A549 (cell line): ENCODE results near the gene MRPL34. TPM values are rescaled to one million over a fixed set of nuclear protein-coding genes. Genes with fewer than 3 reads are reported as not detected.

Experiments used
- ATAC-seq, 2 experiments: fragments of 200-7000 bp in 1 of 2; fragments of >200 bp in 1 of 2; cut with Nextera tagmentation in 1 of 2; cut with Tn5 transposase in 1 of 2; 3 replicates each; pipeline versions ENCODE4 v1.8.0 to v1.9.1; 2018 to 2020; ENCODE audit warnings: mild to moderate bottlenecking in 1 of 2, moderate library complexity in 1 of 2
- CTCF ChIA-PET: fragments of 300-600 bp; sonication (Branson Sonifier 250); formaldehyde crosslinking; extraction: SDS; loops from one replicate; lab custom pipeline; 2021; ENCODE audit warnings: antibody characterized with exemption, inconsistent platforms; lab: Yijun Ruan, JAX
- POLR2A ChIA-PET: fragments of 350-600 bp; formaldehyde crosslinking; extraction: SDS; loops from one replicate; lab custom pipeline; 2021; ENCODE audit warnings: antibody characterized with exemption, inconsistent platforms; lab: Yijun Ruan, JAX
- DNase-seq, 2 experiments: peaks; one replicate each; pipeline versions ENCODE4 v3.0.0 to v3.0.0-alpha.2; 2011 to 2016; ENCODE audit warnings: low read depth in 1 of 2, low spot score in 1 of 2
- FAIRE-seq: peaks from 2 replicates; lab custom pipeline; 2011; peaks lifted over from hg19 to GRCh38; lab: Jason Lieb, UNC
- H3K27ac ChIP-seq, 2 experiments: fragments of >200 bp; sonication (Bioruptor Twin); formaldehyde crosslinking; 3 replicates each; pipeline ENCODE4 v1.5.1; 2016 to 2017
- H3K4me1 ChIP-seq: fragments of >200 bp; sonication (Bioruptor Twin); formaldehyde crosslinking; 3 replicates; pipeline ENCODE4 v1.6.1; 2016
- H3K4me2 ChIP-seq: fragments of >200 bp; sonication (Bioruptor Twin); formaldehyde crosslinking; 3 replicates; pipeline ENCODE4 v1.6.1; 2016
- H3K4me3 ChIP-seq: fragments of >200 bp; sonication (Bioruptor Twin); formaldehyde crosslinking; 3 replicates; pipeline ENCODE4 v1.5.1; 2016
- H3K9me3 ChIP-seq: fragments of >200 bp; sonication (Bioruptor Twin); formaldehyde crosslinking; 3 replicates; pipeline ENCODE4 v1.6.1; 2016
- BCL3 ChIP-seq: fragments of >200 bp; sonication (Bioruptor Twin); formaldehyde crosslinking; IDR thresholded peaks from 3 replicates; pipeline ENCODE4 v1.6.1; 2016
- CEBPB ChIP-seq, 2 experiments: fragments of >200 bp in 1 of 2; sonication (Bioruptor Twin) in 1 of 2; formaldehyde crosslinking in 1 of 2; IDR thresholded peaks; 2 replicates each; pipeline ENCODE4 v1.6.1; 2012 to 2016
- CHD2 ChIP-seq: fragments of 150-350 bp; IDR thresholded peaks from 2 replicates; pipeline ENCODE4 v1.6.1; 2014; ENCODE audit warnings: low read length; ENCODE audit not compliant: partially characterized antibody
- ESRRA ChIP-seq: fragments of 150-350 bp; IDR thresholded peaks from 2 replicates; pipeline ENCODE4 v1.6.1; 2014; ENCODE audit warnings: mild to moderate bottlenecking, low read length, borderline replicate concordance
- FOSB ChIP-seq: fragments of 250-450 bp; sonication (Bioruptor Pico); IDR thresholded peaks from 2 replicates; pipeline ENCODE4 v1.5.0; 2020; ENCODE audit warnings: mild to moderate bottlenecking, moderate library complexity
- JUN ChIP-seq, 2 experiments: fragments of >200 bp; sonication (Bioruptor Twin); formaldehyde crosslinking; IDR thresholded peaks; 2 replicates in 1 of 2; 3 replicates in 1 of 2; pipeline ENCODE4 v1.6.1; 2016 to 2017
- JUNB ChIP-seq: fragments of >200 bp; sonication (Bioruptor Twin); formaldehyde crosslinking; IDR thresholded peaks from 2 replicates; pipeline ENCODE4 v1.6.1; 2016
- KDM5A ChIP-seq: fragments of 200-600 bp; sonication (generic); IDR thresholded peaks from 2 replicates; pipeline ENCODE4 v1.6.1; 2016; ENCODE audit warnings: antibody characterized with exemption, mild to moderate bottlenecking
- MAFK ChIP-seq: fragments of 450-650 bp; IDR thresholded peaks from 2 replicates; pipeline ENCODE4 v1.6.1; 2014; ENCODE audit not compliant: partially characterized antibody
- MYC ChIP-seq: IDR thresholded peaks from 2 replicates; pipeline ENCODE4 v1.6.1; 2012; ENCODE audit warnings: mild to moderate bottlenecking, inconsistent platforms, low read length, improper control_type of control experiment, borderline replicate concordance
- POLR2A ChIP-seq: IDR thresholded peaks from 2 replicates; pipeline ENCODE4 v1.6.1; 2012; ENCODE audit warnings: mild to moderate bottlenecking, low read length
- RARB ChIP-seq: fragments of 250-450 bp; sonication (Bioruptor Pico); IDR thresholded peaks from 2 replicates; pipeline ENCODE4 v1.8.0; 2021; ENCODE audit warnings: mild to moderate bottlenecking, moderate library complexity
- REST ChIP-seq: fragments of 200-600 bp; sonication (generic); IDR thresholded peaks from 2 replicates; pipeline ENCODE4 v1.6.1; 2016; ENCODE audit warnings: antibody characterized with exemption, mild to moderate bottlenecking, moderate library complexity
- RFX5 ChIP-seq: fragments of 450-650 bp; IDR thresholded peaks from 2 replicates; pipeline ENCODE4 v1.7.1; 2014; ENCODE audit warnings: antibody characterized with exemption, mild to moderate bottlenecking, moderate library complexity
- SMC3 ChIP-seq: fragments of >200 bp; sonication (Bioruptor Twin); formaldehyde crosslinking; IDR thresholded peaks from 3 replicates; pipeline ENCODE4 v1.6.1; 2018; ENCODE audit warnings: inconsistent platforms
- SREBF2 ChIP-seq: fragments of 450-650 bp; IDR thresholded peaks from 2 replicates; pipeline ENCODE4 v1.6.1; 2014; ENCODE audit warnings: mild to moderate bottlenecking, moderate library complexity
- WGBS: methylation state at CpG from one replicate; pipeline ENCODE4 v1.1.6; 2017; ENCODE audit errors: missing lambda C conversion rate; 5-methylcytosine and 5-hydroxymethylcytosine counted together
- polyA plus RNA-seq, 4 experiments: library from polyadenylated mRNA; depleted of rRNA in 3 of 4; stranded (reverse); fragments of >200 nt; fragmentation: RNase III in 1 of 4; extraction: RNeasy Plus Mini Kit Qiagen cat#74134 plus additional on column Dnase treatment in 1 of 4; gene quantifications; 2 replicates in 3 of 4; 3 replicates in 1 of 4; pipeline ENCODE4 v1.2.3, GENCODE V29; 2011 to 2017

The MRPL34 gene
- polyA plus RNA-seq, 2 of the 4 experiments (the other 2 are of a cell fraction) = 28.1 to 56.1 TPM

- no peak for TF ChIP-seq RARB (CRISPR knock-in tag)
- TF ChIP-seq MYC = no peak
- no peak for TF ChIP-seq CHD2
- TF ChIP-seq POLR2A = peak; percentile 47
- no peak for TF ChIP-seq FOSB (CRISPR knock-in tag)
- peak; percentile 37 to 53; a peak in 3 of 5 replicates for TF ChIP-seq JUN (IDR thresholded peaks at IDR 0.05)
- no peak for TF ChIP-seq JUNB
- TF ChIP-seq, all 56 proteins: peak for 8
Observed at GRCh38 chr19:17336872-17337674, 31.4 kb downstream of the MRPL34 start, which contains the start of gene GTPBP3 (continued).

- TF ChIP-seq REST = peak; percentile 38
- TF ChIP-seq CHD2 = peak; percentile 39
- TF ChIP-seq CEBPB (IDR thresholded peaks at IDR 0.05) = no peak
- TF ChIP-seq, all 56 proteins: peak for 2
- Histone ChIP-seq H3K4me2 (peak overlapping the region; percentile 91), H3K4me1 (peaks cover 29% of the 10 kb centered on the region), H3K9me3 (no peaks in the 10 kb centered on the region), H3K4me3 (peak overlapping the region; percentile 71), H3K27ac (peak overlapping the region; percentile 83 to 94)
- peak; percentile 5 to 9; a peak in 3 of 6 replicates for ATAC-seq
- no peak for FAIRE-seq
- no peak for DNase-seq
- CTCF ChIA-PET = no interaction called here
- WGBS = 4% methylated on average over 10 of the region's 50 CpGs
- POLR2A ChIA-PET = interaction anchor here (0.6 to 1.3 kb wide), 3 partner anchors 36 to 82 kb away, joined by 3 to 10 read pairs (median 5); partner anchors contain the start of gene MVB12A
Observed at GRCh38 chr19:17337675-17338432, 32.2 kb downstream of the MRPL34 start.

GRCh38 chr19:17338433-17339078, 32.9 kb downstream of the MRPL34 start:
- H3K4me1 ChIP-seq = peaks cover 28% of the 10 kb centered on the region
- no peak for ATAC-seq

GRCh38 chr19:17339088-17339741, 33.5 kb downstream of the MRPL34 start:
- no peak for TF ChIP-seq BCL3
- no peak for TF ChIP-seq SREBF2
- ATAC-seq (no peak), DNase-seq (no peak), FAIRE-seq (no peak)
- Histone ChIP-seq H3K27ac (no peak overlapping the region), H3K9me3 (no peaks in the 10 kb centered on the region), H3K4me1 (peaks cover 24% of the 10 kb centered on the region; the same call in 2 of the 3 replicates), H3K4me2 (no peak overlapping the region), H3K4me3 (no peak overlapping the region)
- POLR2A ChIA-PET = interaction anchor here (0.6 kb wide), 1 partner anchor 52 kb away, joined by 4 read pairs; no protein-coding TSS in a partner anchor
- CTCF ChIA-PET = interaction anchor here (0.6 to 0.7 kb wide), 2 partner anchors 16 to 34 kb away, joined by 3 to 4 read pairs; partner anchors contain the start of gene MRPL34
- WGBS = 96% methylated on average over 21 of the region's 34 CpGs

More at GRCh38 chr19:17338433-17339078, 32.9 kb downstream of the MRPL34 start:
- ChIA-PET CTCF (interaction anchor here (0.7 kb wide), 1 partner anchor 16 kb away, joined by 4 read pairs; no protein-coding TSS in a partner anchor), POLR2A (interaction anchor here (0.6 to 1.3 kb wide), 2 partner anchors 36 to 51 kb away, joined by 5 to 10 read pairs; no protein-coding TSS in a partner anchor)
- 95% methylated on average over 23 of the region's 30 CpGs for WGBS
- TF ChIP-seq ESRRA = no peak
- TF ChIP-seq SMC3 = no peak
- no peak for TF ChIP-seq MAFK
- no peak for TF ChIP-seq RARB (CRISPR knock-in tag)
- TF ChIP-seq RFX5 = no peak
- TF ChIP-seq KDM5A = no peak
- no peak for TF ChIP-seq FOSB (CRISPR knock-in tag)
- peak overlapping the region; percentile 71 for H3K4me3 ChIP-seq
- peak overlapping the region in 1 of 2 experiments; percentile 94; a peak in 5 of 6 replicates for H3K27ac ChIP-seq
- H3K4me2 ChIP-seq = peak overlapping the region; percentile 91
- H3K9me3 ChIP-seq = no peaks in the 10 kb centered on the region
- no peak for FAIRE-seq
- DNase-seq = no peak
